Measurements from ENCODE around the gene ZNF451.

Gene ZNF451

DNA sequence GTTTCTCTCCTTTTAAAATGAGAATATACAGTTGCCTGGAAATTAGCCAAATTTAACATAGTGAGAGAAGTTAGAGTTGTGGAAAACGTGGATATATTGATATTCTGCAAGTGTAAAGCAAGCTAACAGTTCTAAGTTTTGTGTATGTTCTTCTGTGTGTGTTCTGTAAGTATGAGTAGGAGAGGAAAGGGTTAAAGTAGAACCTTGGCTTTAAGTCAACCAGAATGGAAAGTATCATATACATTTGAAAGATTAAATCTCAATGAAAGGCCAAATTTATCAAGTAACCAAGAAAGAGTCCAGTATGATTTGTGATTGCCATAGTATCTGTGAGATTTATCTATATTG lies 52.2 kb downstream of the ZNF451 start:
- Histone ChIP-seq H3K27ac (ENCODE audit: low read depth, low read length) (no peak overlapping the region), H3K9ac (ENCODE audit: low read length) (no peak overlapping the region), H3F3A (ENCODE audit: insufficient read depth) (no peaks in the 10 kb centered on the region), H3K27me3 (ENCODE audit: low read length) (no peaks in the 10 kb centered on the region), H3K79me2 (ENCODE audit: insufficient read depth, low read length) (no peaks in the 10 kb centered on the region), H3K4me3 (ENCODE audit: insufficient read depth, low read length, poor library complexity, severe bottlenecking) (no peak overlapping the region), H3K36me3 (ENCODE audit: low read length) (peaks cover 37% of the 10 kb centered on the region), H3K9me2 (replicated peaks; ENCODE audit: insufficient read depth, low read length) (no peaks in the 10 kb centered on the region), H4K20me1 (ENCODE audit: low read depth, low read length) (no peaks in the 10 kb centered on the region), H3K4me2 (ENCODE audit: low read depth, low read length, poor library complexity, severe bottlenecking) (no peak overlapping the region), H2AFZ (ENCODE audit: low read depth, low read length, severe bottlenecking) (no peak overlapping the region), H3K9me3 (ENCODE audit: insufficient read depth, low read length) (no peaks in the 10 kb centered on the region)
- TF ChIP-seq EZH2phosphoT487 (conservative IDR thresholded peaks at IDR 0.05; ENCODE audit: low read length): no peak
- TF ChIP-seq, protein P1, sequence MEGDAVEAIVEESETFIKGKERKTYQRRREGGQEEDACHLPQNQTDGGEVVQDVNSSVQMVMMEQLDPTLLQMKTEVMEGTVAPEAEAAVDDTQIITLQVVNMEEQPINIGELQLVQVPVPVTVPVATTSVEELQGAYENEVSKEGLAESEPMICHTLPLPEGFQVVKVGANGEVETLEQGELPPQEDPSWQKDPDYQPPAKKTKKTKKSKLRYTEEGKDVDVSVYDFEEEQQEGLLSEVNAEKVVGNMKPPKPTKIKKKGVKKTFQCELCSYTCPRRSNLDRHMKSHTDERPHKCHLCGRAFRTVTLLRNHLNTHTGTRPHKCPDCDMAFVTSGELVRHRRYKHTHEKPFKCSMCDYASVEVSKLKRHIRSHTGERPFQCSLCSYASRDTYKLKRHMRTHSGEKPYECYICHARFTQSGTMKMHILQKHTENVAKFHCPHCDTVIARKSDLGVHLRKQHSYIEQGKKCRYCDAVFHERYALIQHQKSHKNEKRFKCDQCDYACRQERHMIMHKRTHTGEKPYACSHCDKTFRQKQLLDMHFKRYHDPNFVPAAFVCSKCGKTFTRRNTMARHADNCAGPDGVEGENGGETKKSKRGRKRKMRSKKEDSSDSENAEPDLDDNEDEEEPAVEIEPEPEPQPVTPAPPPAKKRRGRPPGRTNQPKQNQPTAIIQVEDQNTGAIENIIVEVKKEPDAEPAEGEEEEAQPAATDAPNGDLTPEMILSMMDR (IDR thresholded peaks at IDR 0.05; ENCODE audit: insufficient read depth, low read length, poor library complexity, severe bottlenecking): no peak

DNA sequence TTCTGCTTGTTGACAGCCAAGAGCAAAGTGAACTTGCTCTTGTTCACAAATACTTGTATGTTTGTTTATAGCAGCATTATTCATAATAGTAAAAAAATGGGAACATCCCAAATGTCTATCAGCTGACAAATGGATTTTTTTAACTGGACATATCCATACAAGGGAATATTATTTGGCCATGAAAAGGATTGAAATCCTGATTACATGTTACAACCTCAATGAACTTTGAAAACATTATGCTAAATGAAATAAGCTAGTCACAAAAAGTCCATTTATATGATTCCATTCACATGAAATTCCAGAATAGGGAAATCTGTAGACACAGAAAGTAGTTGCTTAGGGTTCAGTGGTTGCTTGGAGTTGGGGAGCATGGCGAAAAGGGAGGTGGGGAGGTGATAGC lies 53.7 kb downstream of the ZNF451 start:
- Histone ChIP-seq H3K9me3 (ENCODE audit: insufficient read depth, low read length) (no peaks in the 10 kb centered on the region), H3K4me2 (ENCODE audit: low read depth, low read length, poor library complexity, severe bottlenecking) (no peak overlapping the region), H2AFZ (ENCODE audit: low read depth, low read length, severe bottlenecking) (no peak overlapping the region), H3K27ac (ENCODE audit: low read depth, low read length) (no peak overlapping the region), H3K27me3 (ENCODE audit: low read length) (no peaks in the 10 kb centered on the region), H3K9ac (ENCODE audit: low read length) (no peak overlapping the region), H3K9me2 (replicated peaks; ENCODE audit: insufficient read depth, low read length) (no peaks in the 10 kb centered on the region), H3F3A (ENCODE audit: insufficient read depth) (no peaks in the 10 kb centered on the region), H3K36me3 (ENCODE audit: low read length) (peaks cover 51% of the 10 kb centered on the region), H3K4me3 (ENCODE audit: insufficient read depth, low read length, poor library complexity, severe bottlenecking) (no peak overlapping the region), H3K79me2 (ENCODE audit: insufficient read depth, low read length) (no peaks in the 10 kb centered on the region), H4K20me1 (ENCODE audit: low read depth, low read length) (no peaks in the 10 kb centered on the region)
- TF ChIP-seq, protein P1 (IDR thresholded peaks at IDR 0.05; ENCODE audit: insufficient read depth, low read length, poor library complexity, severe bottlenecking): no peak
- no peak for TF ChIP-seq EZH2phosphoT487 (conservative IDR thresholded peaks at IDR 0.05; ENCODE audit: low read length)

DNA sequence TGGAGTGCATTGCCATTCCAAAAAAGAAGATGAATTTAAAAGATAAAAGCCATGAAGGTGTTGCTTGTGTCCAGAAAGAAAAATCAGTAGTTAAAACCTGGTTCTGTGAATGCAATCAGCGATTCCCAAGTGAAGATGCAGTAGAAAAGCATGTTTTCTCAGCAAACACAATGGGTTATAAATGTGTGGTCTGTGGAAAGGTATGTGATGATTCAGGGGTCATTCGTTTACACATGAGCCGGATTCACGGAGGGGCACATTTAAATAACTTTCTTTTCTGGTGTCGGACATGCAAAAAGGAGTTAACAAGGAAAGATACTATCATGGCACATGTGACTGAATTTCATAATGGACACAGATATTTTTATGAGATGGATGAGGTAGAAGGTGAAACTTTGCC lies 57.4 kb downstream of the ZNF451 start:
- H3K27me3 ChIP-seq (ENCODE audit: low read length): no peaks in the 10 kb centered on the region
- peaks cover 7% of the 10 kb centered on the region for H3F3A ChIP-seq (ENCODE audit: insufficient read depth)
- H3K36me3 ChIP-seq (ENCODE audit: low read length): peaks cover 60% of the 10 kb centered on the region
- H3K9me3 ChIP-seq (ENCODE audit: insufficient read depth, low read length): no peaks in the 10 kb centered on the region
- H2AFZ ChIP-seq (ENCODE audit: low read depth, low read length, severe bottlenecking): no peak overlapping the region
- no peak overlapping the region for H3K9ac ChIP-seq (ENCODE audit: low read length)
- no peaks in the 10 kb centered on the region for H3K9me2 ChIP-seq (replicated peaks; ENCODE audit: insufficient read depth, low read length)
- no peak overlapping the region for H3K27ac ChIP-seq (ENCODE audit: low read depth, low read length)
- H3K4me2 ChIP-seq (ENCODE audit: low read depth, low read length, poor library complexity, severe bottlenecking): no peak overlapping the region
- no peak for TF ChIP-seq EZH2phosphoT487 (conservative IDR thresholded peaks at IDR 0.05; ENCODE audit: low read length)
- TF ChIP-seq, protein P1 (IDR thresholded peaks at IDR 0.05; ENCODE audit: insufficient read depth, low read length, poor library complexity, severe bottlenecking): no peak
- H3K4me3 ChIP-seq (ENCODE audit: insufficient read depth, low read length, poor library complexity, severe bottlenecking): no peak overlapping the region
- H3K79me2 ChIP-seq (ENCODE audit: insufficient read depth, low read length): no peaks in the 10 kb centered on the region
- H4K20me1 ChIP-seq (ENCODE audit: low read depth, low read length): no peaks in the 10 kb centered on the region

All from SU-DHL-6 (cell line).